ENCODE measurements around the gene ZNF438. TPM values are rescaled to one million over a fixed set of nuclear protein-coding genes. Genes with fewer than 3 reads are reported as not detected.

Gene ZNF438
- total RNA-seq, 4 donors from 2014 or later = 3.7 to 8.3 (median 7.3) TPM

DNA sequence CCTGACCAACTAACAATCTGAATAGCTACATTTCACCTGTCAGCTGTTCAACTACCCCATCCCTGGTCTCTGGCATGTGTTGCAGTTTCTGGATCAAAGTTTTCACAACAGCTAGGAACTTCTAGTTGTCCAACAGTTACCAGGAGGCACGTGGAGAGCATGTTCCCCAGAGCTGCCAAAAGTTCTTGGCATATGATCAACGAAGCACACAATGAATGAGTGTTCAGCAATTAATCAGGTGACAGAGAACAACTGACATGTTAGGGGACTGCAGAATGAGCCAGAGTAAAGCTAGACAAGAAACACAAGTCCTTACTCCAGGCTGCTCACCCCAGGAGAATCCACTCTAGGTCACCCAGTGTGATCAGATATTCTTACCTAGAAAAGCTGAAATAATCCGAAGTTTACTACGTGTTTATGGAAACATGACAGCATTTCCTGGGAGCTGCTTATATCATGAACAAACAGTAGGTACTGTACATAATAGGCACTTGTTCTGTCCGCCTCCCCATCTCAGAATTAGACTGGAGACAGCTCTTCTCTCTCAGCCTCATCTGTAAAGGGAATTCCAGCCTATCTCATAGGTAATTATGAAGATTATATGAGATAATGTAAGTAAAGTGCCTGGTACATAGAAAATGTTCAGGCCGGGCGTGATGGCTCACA is 50.6 kb downstream of the ZNF438 start:
- Histone ChIP-seq H3K4me3 (no peak overlapping the region), H3K27ac (peak overlapping the region in 1 of 4 donors; percentile 37), H3K9me3 (no peaks in the 10 kb centered on the region), H3K27me3 (no peaks in the 10 kb centered on the region), H3K36me3 (no peaks in the 10 kb centered on the region), H3K4me1 (no peaks in the 10 kb centered on the region)
- DNase-seq = peak in 1 of 3 donors; percentile 56
- no peak for TF ChIP-seq POLR2A (IDR thresholded peaks at IDR 0.05)
- no peak for TF ChIP-seq CTCF (IDR thresholded peaks at IDR 0.05)

GRCh38 chr10:30979956-30980355 is 51.7 kb downstream of the ZNF438 start:
- DNase-seq = no peak
- H3K9me3 ChIP-seq = no peaks in the 10 kb centered on the region
- no peaks in the 10 kb centered on the region for H3K27me3 ChIP-seq
- H3K36me3 ChIP-seq = no peaks in the 10 kb centered on the region
- no peak for TF ChIP-seq POLR2A (IDR thresholded peaks at IDR 0.05)
- no peak for TF ChIP-seq CTCF (IDR thresholded peaks at IDR 0.05)
- H3K4me1 ChIP-seq = no peaks in the 10 kb centered on the region
- no peak overlapping the region for H3K4me3 ChIP-seq
- no peak overlapping the region for H3K27ac ChIP-seq

GRCh38 chr10:30978843-30979242 is 52.8 kb downstream of the ZNF438 start:
- TF ChIP-seq CTCF (IDR thresholded peaks at IDR 0.05) = no peak
- TF ChIP-seq POLR2A (IDR thresholded peaks at IDR 0.05) = no peak
- no peak for DNase-seq
- H3K27me3 ChIP-seq = no peaks in the 10 kb centered on the region
- no peaks in the 10 kb centered on the region for H3K36me3 ChIP-seq
- H3K9me3 ChIP-seq = no peaks in the 10 kb centered on the region
- H3K27ac ChIP-seq = no peak overlapping the region
- H3K4me3 ChIP-seq = no peak overlapping the region
- no peaks in the 10 kb centered on the region for H3K4me1 ChIP-seq

- no peak for DNase-seq
These were observed 54.3 kb downstream of the ZNF438 start for GRCh38 chr10:30977385-30977784.

GRCh38 chr10:30974773-30975415 is 56.8 kb downstream of the ZNF438 start:
- Histone ChIP-seq H3K4me1 (no peaks in the 10 kb centered on the region), H3K27me3 (no peaks in the 10 kb centered on the region), H3K36me3 (no peaks in the 10 kb centered on the region), H3K27ac (no peak overlapping the region), H3K9me3 (no peaks in the 10 kb centered on the region), H3K4me3 (no peak overlapping the region)
- DNase-seq = no peak
- TF ChIP-seq POLR2A (IDR thresholded peaks at IDR 0.05) (no peak), CTCF (IDR thresholded peaks at IDR 0.05) (no peak)

More at GRCh38 chr10:30977385-30977784, 54.3 kb downstream of the ZNF438 start:
- H3K4me3 ChIP-seq = no peak overlapping the region
- no peak overlapping the region for H3K27ac ChIP-seq
- no peaks in the 10 kb centered on the region for H3K27me3 ChIP-seq
- H3K9me3 ChIP-seq = no peaks in the 10 kb centered on the region
- no peak for TF ChIP-seq POLR2A (IDR thresholded peaks at IDR 0.05)
- no peak for TF ChIP-seq CTCF (IDR thresholded peaks at IDR 0.05)
- no peaks in the 10 kb centered on the region for H3K36me3 ChIP-seq
- H3K4me1 ChIP-seq = no peaks in the 10 kb centered on the region

Data from Peyer's patch (tissue), 4 donors.